ENCODE results near the gene DMD. TPM values are rescaled to one million over a fixed set of nuclear protein-coding genes. Genes with fewer than 3 reads are reported as not detected.

Gene DMD
- total and polyA plus RNA-seq, 2 of the 8 experiments (the other 6 are each of a cell fraction or from before 2014, with no cell fraction given) = 4.8 to 7.4 TPM

GRCh38 chrX:31929366-31929765 is 1282.0 kb downstream of the DMD start:
- no peak overlapping the region for H4K91ac ChIP-seq (replicated peaks; ENCODE audit: insufficient read length, low read length)
- H3K9ac ChIP-seq (replicated peaks in 1 of 4; ENCODE audit: extremely low read depth in 1 of 4, low read depth in 3 of 4, low read length in 3 of 4) = no peak overlapping the region
- TF ChIP-seq MAX (IDR thresholded peaks at IDR 0.05) = no peak
- no peak for TF ChIP-seq EGR1 (IDR thresholded peaks at IDR 0.05; ENCODE audit: borderline replicate concordance, low read depth, low read length)
- TF ChIP-seq, protein P1, sequence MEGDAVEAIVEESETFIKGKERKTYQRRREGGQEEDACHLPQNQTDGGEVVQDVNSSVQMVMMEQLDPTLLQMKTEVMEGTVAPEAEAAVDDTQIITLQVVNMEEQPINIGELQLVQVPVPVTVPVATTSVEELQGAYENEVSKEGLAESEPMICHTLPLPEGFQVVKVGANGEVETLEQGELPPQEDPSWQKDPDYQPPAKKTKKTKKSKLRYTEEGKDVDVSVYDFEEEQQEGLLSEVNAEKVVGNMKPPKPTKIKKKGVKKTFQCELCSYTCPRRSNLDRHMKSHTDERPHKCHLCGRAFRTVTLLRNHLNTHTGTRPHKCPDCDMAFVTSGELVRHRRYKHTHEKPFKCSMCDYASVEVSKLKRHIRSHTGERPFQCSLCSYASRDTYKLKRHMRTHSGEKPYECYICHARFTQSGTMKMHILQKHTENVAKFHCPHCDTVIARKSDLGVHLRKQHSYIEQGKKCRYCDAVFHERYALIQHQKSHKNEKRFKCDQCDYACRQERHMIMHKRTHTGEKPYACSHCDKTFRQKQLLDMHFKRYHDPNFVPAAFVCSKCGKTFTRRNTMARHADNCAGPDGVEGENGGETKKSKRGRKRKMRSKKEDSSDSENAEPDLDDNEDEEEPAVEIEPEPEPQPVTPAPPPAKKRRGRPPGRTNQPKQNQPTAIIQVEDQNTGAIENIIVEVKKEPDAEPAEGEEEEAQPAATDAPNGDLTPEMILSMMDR (IDR thresholded peaks at IDR 0.05; ENCODE audit: control extremely low read depth in 1 of 3, insufficient read depth in 1 of 3, low read depth in 1 of 3, low read length in 3 of 3) = no peak
- no peak for TF ChIP-seq SP4 (IDR thresholded peaks at IDR 0.05; ENCODE audit: low read length)
- no peak for TF ChIP-seq MAFK (IDR thresholded peaks at IDR 0.05; ENCODE audit: low read depth, low read length)
- TF ChIP-seq BCL11A (IDR thresholded peaks at IDR 0.05; ENCODE audit: low read depth in 2 of 2, low read length in 2 of 2) = no peak
- TF ChIP-seq SIX5 (IDR thresholded peaks at IDR 0.05; ENCODE audit: low read depth, low read length) = no peak
- TF ChIP-seq SAP30 (IDR thresholded peaks at IDR 0.05; ENCODE audit: insufficient read depth, insufficient replicate concordance, low read length) = no peak
- no peak for TF ChIP-seq SP2 (IDR thresholded peaks at IDR 0.05; ENCODE audit: low read length)
- no peak for TF ChIP-seq CHD2 (IDR thresholded peaks at IDR 0.05; ENCODE audit: low read length)
- TF ChIP-seq JUND (IDR thresholded peaks at IDR 0.05; ENCODE audit: low read length) = no peak
- no peaks in the 10 kb centered on the region for H3K79me2 ChIP-seq (ENCODE audit: control insufficient read depth in 1 of 2, insufficient read depth in 2 of 2, low read length in 2 of 2)
- CTCF ChIA-PET (ENCODE audit: partially characterized antibody) = no interaction called here
- H3K4me1 ChIP-seq (replicated peaks in 1 of 4; ENCODE audit: control insufficient read depth in 3 of 4, insufficient read depth in 4 of 4, low read length in 3 of 4) = no peaks in the 10 kb centered on the region
- no peaks in the 10 kb centered on the region for H3K27me3 ChIP-seq (replicated peaks in 1 of 4; ENCODE audit: control insufficient read depth in 3 of 4, extremely low read depth in 1 of 4, insufficient read depth in 3 of 4, low read length in 3 of 4)
- no peak overlapping the region for H4K5ac ChIP-seq (ENCODE audit: insufficient read length, low read depth, low read length)
- H2BK5ac ChIP-seq (ENCODE audit: low read depth, low read length) = no peak overlapping the region
- no peak overlapping the region for H3K4me2 ChIP-seq (ENCODE audit: insufficient read depth in 1 of 2, low read depth in 2 of 2, low read length in 2 of 2)
- H2AFZ ChIP-seq (ENCODE audit: low read length) = no peak overlapping the region
- H2AK5ac ChIP-seq (ENCODE audit: low read depth, low read length) = no peak overlapping the region
- H3K56ac ChIP-seq (replicated peaks; ENCODE audit: insufficient read length, low read depth, low read length) = no peak overlapping the region
- no peak overlapping the region for H3K18ac ChIP-seq (ENCODE audit: extremely low read depth, low read length)
- H3K9me3 ChIP-seq (ENCODE audit: insufficient read depth in 2 of 2, low read depth in 1 of 2, low read length in 1 of 2) = no peaks in the 10 kb centered on the region
- no peak overlapping the region for H3K14ac ChIP-seq (ENCODE audit: insufficient read length)
- DNase-seq (ENCODE audit: low read depth in 1 of 2, low spot score in 2 of 2) (no peak), FAIRE-seq (no peak)
- no peak overlapping the region for H3K4ac ChIP-seq (replicated peaks; ENCODE audit: insufficient read length, low read depth, low read length)
- no peaks in the 10 kb centered on the region for H4K20me1 ChIP-seq (replicated peaks in 1 of 2; ENCODE audit: control insufficient read depth in 1 of 2, insufficient read depth in 2 of 2, low read length in 2 of 2)
- no peak overlapping the region for H2BK20ac ChIP-seq (ENCODE audit: low read length)
- H3K36me3 ChIP-seq (ENCODE audit: control insufficient read depth in 2 of 4, insufficient read depth in 4 of 4, low read length in 3 of 4) = no peaks in the 10 kb centered on the region
- H2BK120ac ChIP-seq (replicated peaks; ENCODE audit: low read depth, low read length) = no peak overlapping the region
- no peak overlapping the region for H3K23ac ChIP-seq (ENCODE audit: insufficient read length)
- no peak overlapping the region for H3K27ac ChIP-seq (ENCODE audit: low read depth, low read length)
- H2BK12ac ChIP-seq (ENCODE audit: low read depth, low read length) = no peak overlapping the region
- H3K4me3 ChIP-seq (ENCODE audit: extremely low read depth in 1 of 4, insufficient read depth in 2 of 4, low read depth in 3 of 4, low read length in 4 of 4) = no peak overlapping the region
- H3K79me1 ChIP-seq (ENCODE audit: low read depth, low read length) = no peaks in the 10 kb centered on the region
- POLR2A ChIA-PET (ENCODE audit: partially characterized antibody) = no interaction called here
- WGBS, 2 experiments (ENCODE audit: extremely low coverage in 1 of 2, insufficient coverage in 1 of 2, insufficient read length in 1 of 2, insufficient replicate concordance in 2 of 2, low coverage in 1 of 2, low lambda C conversion rate in 2 of 2, missing lambda C conversion rate in 1 of 2) = 97% methylated on average over 5 of the region's 5 CpGs; no CpG with 5 or more reads in 1 of the 2 experiments
- no peak overlapping the region for H2BK15ac ChIP-seq (ENCODE audit: low read length)
- no peak overlapping the region for H4K8ac ChIP-seq (ENCODE audit: extremely low read depth, insufficient read depth, low read length)
- no peaks in the 10 kb centered on the region for H3K23me2 ChIP-seq (ENCODE audit: low read depth, low read length)

Measured in H1 (cell line).